LNCaP clone FGC (cell line): ENCODE measurements around the gene FHIT.
"Not testable (repeated sequence)": the region's sequence is repeated elsewhere in the genome, so short reads cannot be mapped to it uniquely, and the experiment has no call there.

ENCODE experiments used
- DNase-seq: peaks from one replicate; pipeline ENCODE4 v3.0.0-alpha.2; 2011; ENCODE audit warnings: low read depth
- H3K4me3 ChIP-seq: 2 replicates; pipeline ENCODE4 v1.5.1; 2011; ENCODE audit warnings: mild to moderate bottlenecking, low read depth, low read length, control low read depth
- CTCF ChIP-seq: IDR thresholded peaks from 2 replicates; pipeline ENCODE4 v1.5.1; 2012; ENCODE audit warnings: mild to moderate bottlenecking; ENCODE audit not compliant: control insufficient read depth, insufficient read depth; ENCODE audit errors: extremely low read depth

FHIT gene

GRCh38 chr3:61018807-61019206 lies 232.4 kb downstream of the FHIT start:
- no peak for TF ChIP-seq CTCF
- no peak overlapping the region for H3K4me3 ChIP-seq
- DNase-seq, result no peak

GRCh38 chr3:61017028-61017427 lies 234.2 kb downstream of the FHIT start:
- not testable (repeated sequence) for DNase-seq

GRCh38 chr3:61015859-61016258 lies 235.4 kb downstream of the FHIT start:
- no peak for TF ChIP-seq CTCF
- no peak overlapping the region for H3K4me3 ChIP-seq
- no peak for DNase-seq

More at GRCh38 chr3:61017028-61017427, 234.2 kb downstream of the FHIT start:
- not testable (repeated sequence) for H3K4me3 ChIP-seq

GRCh38 chr3:61015408-61015807 lies 235.8 kb downstream of the FHIT start:
- no peak for TF ChIP-seq CTCF
- no peak for DNase-seq
- H3K4me3 ChIP-seq, result no peak overlapping the region

- TF ChIP-seq CTCF, result no peak
- no peak for DNase-seq
- no peak overlapping the region for H3K4me3 ChIP-seq
Measured at GRCh38 chr3:61008998-61009380, 242.3 kb downstream of the FHIT start.

GRCh38 chr3:61008153-61008997 lies 242.9 kb downstream of the FHIT start:
- DNase-seq, result no peak
- no peak for TF ChIP-seq CTCF
- no peak overlapping the region for H3K4me3 ChIP-seq

- DNase-seq, result no peak
- TF ChIP-seq CTCF, result no peak
- no peak overlapping the region for H3K4me3 ChIP-seq
Measured at GRCh38 chr3:61005591-61005990, 245.7 kb downstream of the FHIT start.
